Activated naive CD4-positive, alpha-beta T cell treated with anti-CD3 and anti-CD28 coated beads, Interleukin-2, amount 10 ng/mL, durations not matched to agents 5 hours and 36 hours (primary cell): ENCODE data around the gene MUC6. TPM values are rescaled to one million over a fixed set of nuclear protein-coding genes. Genes with fewer than 3 reads are reported as not detected.

Experiments
- total RNA-seq, 2 experiments: library from RNA; stranded (reverse); gene quantifications; one replicate each; pipeline ENCODE4 v1.2.3, GENCODE V29; 2021

The MUC6 gene
- not detected for total RNA-seq

GRCh38 chr11:1036303-1036923 lies at the start of gene MUC6:
TSS of gene MUC6 (minus strand) at chr11:1036718. CDS start at chr11:1036655, 63 bp downstream.

GRCh38 chr11:1074244-1075221 lies 38.0 kb upstream of the MUC6 start, which contains the start of gene MUC2:
TSS of gene MUC2 (plus strand) at chr11:1074874.

Other genes starting within 250 kb of the MUC6 start
- under 1 TPM; 0.39 to 0.58 TPM for gene CEND1, start 246.6 kb downstream of the MUC6 start, total RNA-seq
- 10 to 100 TPM; 36.7 to 41.3 TPM for gene SLC25A22, start 238.4 kb downstream of the MUC6 start, total RNA-seq
- gene PIDD1, start 231.5 kb downstream of the MUC6 start, total RNA-seq = 10 to 100 TPM; 52.2 to 55.3 TPM
- gene RPLP2, start 226.8 kb downstream of the MUC6 start, total RNA-seq = 1,000 to 10,000 TPM; 3,087 to 3,213 TPM
- 10 to 100 TPM; 78.2 to 83.3 TPM for gene PNPLA2, start 217.8 kb downstream of the MUC6 start, total RNA-seq
- 10 to 100 TPM; 23.7 to 25.2 TPM for gene CRACR2B, start 208.8 kb downstream of the MUC6 start, total RNA-seq
- gene CD151, start 203.8 kb downstream of the MUC6 start, total RNA-seq = 10 to 100 TPM; 33.5 to 36.2 TPM
- 10 to 100 TPM; 78.3 to 79.5 TPM for gene POLR2L, start 194.2 kb downstream of the MUC6 start, total RNA-seq
- 1 to 10 TPM; 8.1 to 8.4 TPM for gene TSPAN4, start 193.9 kb downstream of the MUC6 start, total RNA-seq
- 10 to 100 TPM; 39.1 to 39.8 TPM for gene CHID1, start 125.9 kb downstream of the MUC6 start, total RNA-seq
- 10 to 100 TPM; 60.9 to 63.9 TPM for gene AP2A2, start 110.8 kb downstream of the MUC6 start, total RNA-seq
- gene MUC2, start 38.2 kb upstream of the MUC6 start, total RNA-seq = not detected
- not detected for gene MUC5AC, start 121.2 kb upstream of the MUC6 start, total RNA-seq
- not detected for gene MUC5B, start 186.3 kb upstream of the MUC6 start, total RNA-seq